Measurements from ENCODE around the gene BHLHE40.
"Not testable (repeated sequence)": the region's sequence is repeated elsewhere in the genome, so short reads cannot be mapped to it uniquely, and the experiment has no call there.

The BHLHE40 gene

GRCh38 chr3:4961865-4962264 lies 17.4 kb upstream of the BHLHE40 start:
- not testable (repeated sequence) for DNase-seq (ENCODE audit: low spot score)

- no peak for DNase-seq (ENCODE audit: low spot score)
Observed at GRCh38 chr3:4963669-4964570, 15.3 kb upstream of the BHLHE40 start.

GRCh38 chr3:4966006-4966405 lies 13.2 kb upstream of the BHLHE40 start:
- DNase-seq (ENCODE audit: low spot score): not testable (repeated sequence)

DNA sequence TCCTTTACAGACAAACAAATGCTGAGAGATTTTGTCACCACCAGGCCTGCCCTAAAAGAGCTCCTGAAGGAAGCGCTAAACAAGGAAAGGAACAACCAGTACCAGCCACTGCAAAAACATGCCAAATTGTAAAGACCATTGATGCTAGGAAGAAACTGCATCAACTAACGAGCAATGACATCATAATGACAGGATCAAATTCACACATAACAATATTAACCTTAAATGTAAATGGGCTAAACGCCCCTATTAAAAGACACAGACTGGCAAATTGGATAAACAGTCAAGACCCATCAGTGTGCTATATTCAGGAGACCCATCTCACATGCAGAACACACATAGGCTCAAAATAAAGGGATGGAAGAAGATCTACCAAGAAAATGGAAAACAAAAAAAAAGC lies 11.6 kb upstream of the BHLHE40 start:
- DNase-seq (ENCODE audit: low spot score): not testable (repeated sequence)

GRCh38 chr3:4971437-4971836 lies 7.8 kb upstream of the BHLHE40 start:
- DNase-seq (ENCODE audit: low spot score): not testable (repeated sequence)

DNA sequence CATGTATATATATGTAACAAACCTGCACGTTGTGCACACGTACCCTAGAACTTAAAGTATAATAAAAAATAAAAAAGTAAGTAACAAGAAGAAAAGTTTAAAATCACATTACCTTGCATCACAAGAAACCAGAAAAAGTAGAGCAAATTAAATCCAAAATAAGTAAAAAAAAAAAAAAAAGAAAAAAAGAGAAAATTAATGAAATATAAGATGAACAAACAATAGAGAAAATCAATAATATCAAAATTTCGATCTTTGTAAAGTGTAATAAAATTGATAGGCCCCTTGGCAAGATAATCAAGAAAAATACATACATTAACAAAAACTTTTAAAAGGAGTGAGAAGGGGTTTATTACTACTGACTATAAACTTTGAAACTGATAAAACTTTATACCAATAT lies 7.4 kb upstream of the BHLHE40 start:
- DNase-seq (ENCODE audit: low spot score): no peak

- no peak for DNase-seq (ENCODE audit: low spot score)
Observed at GRCh38 chr3:4972652-4973643, 6.3 kb upstream of the BHLHE40 start.

DNA sequence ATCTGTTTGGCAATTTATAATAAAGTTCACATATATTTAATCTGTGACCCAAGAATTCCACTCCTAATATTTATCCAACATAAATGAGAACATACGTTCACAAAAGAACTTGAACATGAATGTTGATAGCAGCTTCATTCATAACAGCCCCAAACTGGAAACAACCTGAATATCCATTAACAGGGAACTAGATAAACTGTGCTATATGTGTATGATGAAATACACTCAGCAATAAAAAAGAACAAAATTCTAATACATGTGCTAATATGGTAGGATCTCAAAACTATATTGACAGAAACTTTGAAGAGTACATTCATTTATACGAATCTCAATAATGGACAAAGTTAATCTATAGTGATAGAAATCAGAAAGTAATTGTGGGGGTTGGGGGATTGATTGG lies 5.1 kb upstream of the BHLHE40 start:
- no peak for DNase-seq (ENCODE audit: low spot score)

GRCh38 chr3:4976109-4976508 lies 3.1 kb upstream of the BHLHE40 start:
- DNase-seq (ENCODE audit: low spot score): no peak

GRCh38 chr3:4977001-4977852 lies 2.0 kb upstream of the BHLHE40 start:
- peak; percentile 58 for DNase-seq (ENCODE audit: low spot score)

DNA sequence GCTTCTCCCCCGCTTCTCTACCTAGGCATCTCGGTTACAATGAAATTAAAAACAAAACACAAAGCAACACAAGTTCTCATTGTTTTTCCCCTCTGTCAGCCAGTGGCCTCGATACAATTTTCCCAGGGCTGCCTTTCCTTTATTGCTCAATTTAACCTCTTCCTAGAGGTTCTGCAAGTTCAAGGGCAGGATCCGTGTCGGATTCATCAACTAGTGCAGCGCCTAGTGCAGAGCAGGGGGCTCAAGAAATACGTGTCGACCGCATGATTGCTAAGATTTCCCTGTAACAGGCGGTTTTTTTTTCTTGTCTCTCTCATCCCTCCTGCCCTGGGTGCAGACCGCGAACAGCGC lies 1.4 kb upstream of the BHLHE40 start:
- DNase-seq (ENCODE audit: low spot score): no peak

GRCh38 chr3:4978204-4978965 lies 852 bp upstream of the BHLHE40 start:
- DNase-seq (ENCODE audit: low spot score): peak; percentile 95

- peak; percentile 84 for DNase-seq (ENCODE audit: low spot score)
Observed at GRCh38 chr3:4978966-4979427, 240 bp upstream of the BHLHE40 start.

DNA sequence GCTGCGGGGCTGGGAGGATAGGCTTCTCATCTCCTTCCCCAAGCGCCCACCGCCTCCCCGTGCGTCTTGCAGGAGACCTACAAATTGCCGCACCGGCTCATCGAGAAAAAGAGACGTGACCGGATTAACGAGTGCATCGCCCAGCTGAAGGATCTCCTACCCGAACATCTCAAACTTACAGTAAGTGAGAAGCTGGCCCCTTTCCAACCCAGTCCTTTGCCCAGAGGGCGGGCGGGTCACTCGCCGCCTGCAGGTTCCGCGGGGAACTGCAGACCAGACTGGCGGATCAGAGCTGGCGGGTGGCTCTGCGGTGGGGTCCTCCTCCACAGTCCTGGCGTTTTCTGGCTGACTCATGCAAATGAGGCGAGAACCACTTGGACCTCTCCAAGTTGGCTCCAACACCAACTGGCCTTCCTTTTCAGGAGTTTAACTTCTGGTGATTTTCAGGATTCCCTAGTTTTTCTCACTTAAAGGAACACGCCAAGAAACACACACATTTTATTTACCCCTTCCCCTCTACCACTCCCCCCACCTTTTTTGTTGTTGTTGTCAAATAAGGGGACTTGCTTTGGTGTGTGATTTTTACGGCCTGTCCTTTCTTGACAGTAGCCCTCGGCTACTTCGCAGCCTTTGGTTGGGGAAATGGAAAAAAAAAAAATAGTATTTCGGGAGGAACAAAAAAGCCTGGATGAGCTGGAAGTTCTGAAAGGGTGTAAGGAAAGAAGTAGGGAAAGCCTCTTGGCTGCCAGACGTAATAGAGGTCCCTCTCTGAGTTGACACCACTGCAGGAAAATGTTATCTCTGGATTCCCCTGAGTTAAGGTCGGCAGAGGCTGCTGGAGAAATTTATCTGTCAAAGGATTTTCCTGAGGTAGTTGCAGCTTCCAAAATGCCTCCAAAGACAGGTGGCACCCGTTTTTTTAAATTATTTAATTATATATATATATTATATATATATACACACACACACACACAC lies 1.3 kb downstream of the BHLHE40 start:
- peak; percentile 85 for DNase-seq (ENCODE audit: low spot score)

GRCh38 chr3:4981294-4981664 lies 2.0 kb downstream of the BHLHE40 start:
- DNase-seq (ENCODE audit: low spot score): no peak

DNA sequence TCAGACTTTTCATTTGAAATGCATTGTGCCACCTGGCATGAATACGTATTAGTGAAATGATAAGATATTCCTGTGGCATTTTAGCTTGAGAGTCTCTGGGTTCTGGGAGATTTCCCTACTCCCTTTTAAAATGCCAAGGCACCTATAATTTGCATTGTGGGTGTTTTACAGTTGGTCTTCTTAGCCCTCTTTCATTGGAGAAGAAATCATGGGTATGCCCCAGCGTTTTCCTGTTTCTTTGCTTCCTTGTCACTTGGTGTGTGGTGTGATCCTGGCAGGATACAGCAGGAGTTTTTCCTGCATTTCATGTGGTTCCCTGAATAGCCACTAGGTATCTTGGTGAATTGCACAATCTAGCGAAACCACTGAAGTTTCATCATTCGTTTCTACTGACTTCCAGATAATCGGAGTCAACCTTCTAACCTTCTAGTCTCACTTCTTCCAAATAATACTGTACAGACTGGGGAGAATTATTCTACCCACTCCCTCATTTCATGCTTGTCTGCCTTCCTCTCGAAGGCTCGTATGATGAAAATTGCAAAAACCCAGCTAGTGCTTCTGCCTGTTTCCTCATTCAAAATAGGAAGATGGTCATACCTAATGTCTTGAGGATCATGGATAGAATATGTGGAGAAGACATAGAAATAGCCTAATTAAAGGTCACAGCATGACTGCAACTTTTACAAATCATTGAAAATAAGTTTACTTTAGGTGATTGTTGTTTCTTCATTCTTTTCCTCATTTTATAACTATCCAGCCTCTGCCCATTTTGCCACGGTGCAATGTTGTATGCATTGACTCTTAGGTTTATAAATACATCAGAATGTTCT lies 2.6 kb downstream of the BHLHE40 start:
- no peak for DNase-seq (ENCODE audit: low spot score)

- no peak for DNase-seq (ENCODE audit: low spot score)
Observed at GRCh38 chr3:4982773-4983738, 3.8 kb downstream of the BHLHE40 start.

All from AG08395 (cell line).